G401 (cell line): Measurements from ENCODE around the gene TMBIM4. TPM values are rescaled to one million over a fixed set of nuclear protein-coding genes. Genes with fewer than 3 reads are reported as not detected.
"Not testable (repeated sequence)": the region's sequence is repeated elsewhere in the genome, so short reads cannot be mapped to it uniquely, and the experiment has no call there.

ENCODE experiments used
- DNase-seq: peaks from one replicate; pipeline ENCODE4 v3.0.0-alpha.2; 2015; ENCODE audit warnings: low spot score
- in situ Hi-C: cut with HindIII; loops from 2 replicates; pipeline ENCODE4 v1.10.0; 2016; ENCODE audit warnings: low sequenced_read_pairs, mixed read lengths
- total RNA-seq: library from RNA; depleted of rRNA; stranded (reverse); fragments of >200 nt; shearing (Covaris generic); gene quantifications from 2 replicates; pipeline ENCODE4 v1.2.3, GENCODE V29; 2014

The TMBIM4 gene
- total RNA-seq, 1 experiment from 2014 or later, result 4.0 TPM

DNA sequence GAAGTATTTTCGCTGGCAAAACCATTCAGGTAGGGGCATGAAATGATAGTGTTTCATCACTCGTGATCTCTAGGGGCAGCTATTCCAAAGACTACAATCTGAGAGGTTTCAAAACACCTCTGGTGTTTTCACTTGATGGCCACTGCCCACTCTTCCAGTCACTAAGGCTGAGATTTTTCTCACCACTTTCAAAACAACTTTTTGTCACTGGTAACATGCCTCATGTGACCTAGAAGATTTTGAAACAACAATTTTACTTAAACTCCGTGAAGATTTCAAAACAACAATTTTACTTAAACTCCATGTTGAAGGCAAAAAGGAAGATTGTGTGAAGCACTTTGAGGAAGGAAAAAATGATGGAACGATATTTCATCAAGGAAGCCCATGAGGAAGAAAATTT is 18.0 kb upstream of the TMBIM4 start:
- no peak for DNase-seq
- in situ Hi-C loops, result no loop called here

- no peak for DNase-seq
- in situ Hi-C loops, result no loop called here
These were observed 17.2 kb upstream of the TMBIM4 start for GRCh38 chr12:66187036-66187435.

DNA sequence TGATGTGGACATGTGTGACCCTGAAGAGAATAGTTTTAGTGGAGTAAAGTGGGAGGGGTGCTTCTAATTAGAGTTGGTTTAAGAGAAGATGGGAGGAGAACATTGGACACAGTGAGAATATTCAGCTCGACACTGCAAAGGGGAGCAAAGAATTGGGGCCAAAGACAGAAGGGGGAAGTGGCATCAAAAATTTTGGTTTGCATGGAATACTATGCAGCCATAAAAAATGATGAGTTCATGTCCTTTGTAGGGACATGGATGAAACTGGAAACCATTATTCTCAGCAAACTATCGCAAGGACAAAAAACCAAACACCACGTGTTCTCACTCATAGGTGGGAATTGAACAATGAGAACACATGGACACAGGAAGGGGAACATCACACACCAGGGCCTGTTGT is 15.0 kb upstream of the TMBIM4 start:
- DNase-seq, in situ Hi-C loops: not testable (repeated sequence)

GRCh38 chr12:66182956-66183355 is 13.2 kb upstream of the TMBIM4 start:
- in situ Hi-C loops, result no loop called here
- no peak for DNase-seq

- DNase-seq, result no peak
- in situ Hi-C loops, result no loop called here
These were observed 6.5 kb upstream of the TMBIM4 start for GRCh38 chr12:66176105-66176900.

DNA sequence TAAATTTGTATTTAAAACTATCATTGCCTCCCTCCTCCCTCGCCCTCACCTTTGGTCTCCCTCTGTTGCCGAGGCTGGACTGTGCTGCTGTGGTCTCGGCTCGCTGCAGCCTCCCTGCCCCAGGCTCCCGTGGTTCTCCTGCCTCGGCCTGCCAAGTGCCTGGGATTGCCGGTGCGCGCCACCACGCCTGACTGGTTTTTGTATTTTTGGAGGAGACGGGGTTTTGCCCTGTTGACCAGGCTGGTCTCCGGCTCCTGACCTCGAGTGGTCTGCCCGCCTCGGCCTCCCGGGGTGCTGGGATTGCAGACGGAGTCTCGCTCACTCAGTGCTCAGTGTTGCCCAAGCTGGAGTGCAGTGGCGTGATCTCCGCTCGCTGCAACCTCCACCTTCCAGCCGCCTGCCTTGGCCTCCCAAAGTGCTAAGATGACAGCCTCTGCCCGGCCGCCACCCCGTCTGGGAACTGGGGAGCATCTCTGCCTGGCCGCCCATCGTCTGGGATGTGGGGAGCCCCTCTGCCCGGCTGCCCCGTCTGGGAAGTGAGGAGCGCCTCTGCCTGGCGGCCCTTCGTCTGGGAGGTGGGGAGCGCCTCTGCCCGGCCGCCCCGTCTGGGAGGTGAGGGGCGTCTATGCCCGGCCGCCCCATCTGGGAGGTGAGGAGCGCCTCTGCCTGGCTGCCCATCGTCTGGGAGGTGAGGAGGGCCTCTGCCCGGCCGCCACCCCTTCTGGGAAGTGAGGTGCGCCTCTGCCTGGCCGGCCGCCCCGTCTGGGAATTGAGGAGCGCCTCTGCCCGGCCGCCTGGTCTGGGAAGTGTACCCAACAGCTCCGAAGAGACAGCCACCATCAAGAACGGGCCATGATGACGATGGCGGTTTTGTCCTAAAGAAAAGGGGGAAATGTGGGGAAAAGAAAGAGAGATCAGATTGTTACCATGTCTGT is 4.9 kb upstream of the TMBIM4 start:
- DNase-seq, in situ Hi-C loops: not testable (repeated sequence)

DNA sequence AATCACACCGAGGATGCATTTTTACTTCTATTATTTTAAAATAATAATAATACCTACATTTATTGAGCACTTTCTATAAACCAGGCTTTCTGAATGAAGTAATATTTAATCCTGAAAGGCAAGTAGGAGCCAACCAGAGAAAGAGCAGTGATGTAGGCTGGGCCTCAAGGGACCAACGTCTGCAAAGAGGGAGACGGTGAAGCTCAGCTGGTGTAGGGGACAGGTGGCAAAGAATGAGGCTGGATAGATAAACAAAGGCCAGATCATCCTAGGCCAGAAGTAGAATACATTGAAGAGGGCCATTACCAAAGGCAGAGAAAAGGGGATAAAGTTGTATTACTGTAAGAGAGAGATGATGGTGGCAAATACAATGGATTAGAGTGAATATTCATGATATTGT is 810 bp upstream of the TMBIM4 start:
- in situ Hi-C loops, result no loop called here
- no peak for DNase-seq

DNA sequence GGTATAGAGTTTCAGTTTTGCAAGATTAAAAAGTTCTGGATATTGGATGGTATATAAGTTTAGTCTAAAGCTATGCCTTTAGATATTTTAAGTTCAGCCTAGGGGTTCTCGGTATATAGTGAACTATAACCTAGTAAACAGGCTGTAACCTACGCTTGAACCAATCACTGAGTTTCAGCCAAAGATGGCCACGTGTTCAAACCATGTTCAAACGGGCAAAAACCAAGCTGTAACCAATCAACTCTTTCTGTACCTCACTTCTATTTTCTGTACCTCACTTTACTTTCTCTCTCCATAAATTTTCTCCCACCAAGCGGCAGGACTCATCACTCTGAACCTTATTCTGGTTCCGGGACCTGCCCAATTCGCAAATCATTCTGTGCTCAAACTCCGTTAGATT is 1.4 kb downstream of the TMBIM4 start:
- no peak for DNase-seq
- in situ Hi-C loops, result no loop called here

- DNase-seq, result no peak
- in situ Hi-C loops, result no loop called here
These were observed 3.2 kb downstream of the TMBIM4 start for GRCh38 chr12:66166561-66166960.

DNA sequence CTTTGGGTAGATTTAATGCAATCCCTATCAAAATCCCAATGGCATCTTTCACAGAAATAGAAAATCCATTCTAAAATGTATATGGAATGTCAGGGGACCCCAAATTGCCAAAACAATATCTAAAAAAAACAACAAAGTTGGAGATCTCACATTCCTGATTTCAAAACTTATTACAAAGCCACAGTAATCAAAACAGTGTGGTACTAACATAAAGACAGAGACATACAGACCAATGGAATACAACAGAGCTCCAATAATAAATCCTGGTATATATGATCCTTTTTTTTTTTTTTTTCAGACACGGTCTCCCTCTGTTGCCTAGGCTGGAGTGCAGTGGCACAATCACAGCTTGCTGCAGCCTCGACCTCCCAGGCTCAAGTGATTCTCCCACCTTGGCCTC is 4.7 kb downstream of the TMBIM4 start:
- no peak for DNase-seq
- in situ Hi-C loops, result no loop called here

DNA sequence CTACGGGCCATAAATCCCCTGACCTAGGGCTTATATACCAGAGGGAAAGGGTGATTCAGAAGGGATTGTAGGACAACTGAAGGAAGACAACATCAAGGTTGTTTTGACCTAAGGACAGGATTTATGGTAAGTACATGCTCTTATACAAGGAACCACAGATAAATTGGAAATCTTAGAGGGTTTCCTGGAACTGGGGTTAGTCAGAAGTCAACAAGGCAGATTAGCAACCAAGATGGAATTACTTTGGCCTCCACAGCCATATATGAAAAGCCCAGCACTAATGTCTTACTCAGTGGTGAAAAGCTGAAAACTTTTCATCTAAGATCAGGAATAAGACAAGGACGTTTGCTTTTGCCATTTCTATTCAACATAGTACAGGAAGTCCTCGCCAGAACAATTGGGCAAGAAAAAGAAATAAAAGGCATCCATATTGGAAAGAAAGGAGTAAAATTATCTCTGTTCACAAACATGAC is 5.4 kb downstream of the TMBIM4 start:
- DNase-seq, result no peak
- in situ Hi-C loops, result no loop called here

- in situ Hi-C loops, result no loop called here
- DNase-seq, result no peak
These were observed 6.5 kb downstream of the TMBIM4 start for GRCh38 chr12:66163289-66163688.

GRCh38 chr12:66162701-66163100 is 7.1 kb downstream of the TMBIM4 start:
- in situ Hi-C loops, result no loop called here
- no peak for DNase-seq

- in situ Hi-C loops, result no loop called here
- no peak for DNase-seq
These were observed 9.1 kb downstream of the TMBIM4 start for GRCh38 chr12:66160704-66161103.

DNA sequence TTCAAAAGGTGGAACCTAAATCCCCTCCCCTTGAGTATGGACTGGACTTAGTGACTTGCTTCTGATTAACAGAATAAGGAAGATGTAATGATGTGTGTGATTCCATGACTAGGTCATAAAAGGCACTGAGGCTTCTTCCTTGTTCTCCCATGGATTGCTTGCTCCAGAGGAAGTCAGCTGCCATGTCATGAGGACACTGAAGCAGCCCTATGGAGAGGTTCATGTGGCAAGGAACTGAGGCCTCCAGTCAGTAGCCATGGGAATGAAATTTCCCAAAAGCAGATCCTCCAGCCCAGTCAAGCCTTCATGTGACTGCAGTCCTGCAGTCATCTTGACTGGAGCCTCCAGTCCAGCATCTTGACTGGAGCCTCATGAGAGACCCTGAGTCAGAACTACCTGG is 10.7 kb downstream of the TMBIM4 start:
- DNase-seq, result no peak
- in situ Hi-C loops, result no loop called here

DNA sequence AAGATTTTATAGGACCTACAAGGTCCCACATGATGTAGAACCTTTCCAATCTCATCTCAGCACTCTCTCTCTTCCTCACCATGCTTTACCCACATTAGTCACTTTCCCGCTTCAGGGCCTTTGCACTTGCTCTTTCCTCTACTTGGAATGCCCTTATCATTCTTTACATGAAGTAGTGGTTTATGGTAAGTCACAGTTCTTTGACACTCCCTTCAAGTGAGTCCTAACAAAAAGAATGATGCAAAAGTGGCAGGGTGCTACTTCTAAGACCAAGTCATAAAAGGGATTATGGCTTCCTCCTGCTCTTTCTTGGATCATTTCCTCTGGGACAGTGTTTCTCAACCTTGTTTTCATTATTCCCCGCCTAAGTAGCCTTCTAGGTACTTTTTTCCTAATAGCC is 13.1 kb downstream of the TMBIM4 start:
- in situ Hi-C loops, result no loop called here
- no peak for DNase-seq

GRCh38 chr12:66154776-66155175 is 15.0 kb downstream of the TMBIM4 start:
- no peak for DNase-seq
- in situ Hi-C loops, result no loop called here

DNA sequence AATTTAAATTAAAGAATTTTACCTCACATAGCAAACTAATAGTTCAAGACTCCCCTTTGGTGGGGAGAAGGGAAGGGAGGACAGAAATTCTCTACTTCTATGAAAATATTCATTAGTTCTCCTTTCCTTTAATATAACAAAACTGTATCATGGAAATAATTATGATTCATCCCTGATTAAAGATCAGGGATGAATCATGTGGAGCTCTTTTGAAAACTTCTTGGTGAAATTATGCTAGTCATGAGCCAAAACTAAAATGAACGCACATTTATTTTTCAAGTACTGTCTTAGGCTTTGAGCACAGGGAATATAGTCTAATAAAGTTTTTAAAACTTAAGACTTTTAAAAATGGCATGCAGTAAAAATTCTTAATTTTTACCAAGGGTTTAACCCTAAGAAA is 17.1 kb downstream of the TMBIM4 start:
- in situ Hi-C loops, result no loop called here
- no peak for DNase-seq

DNA sequence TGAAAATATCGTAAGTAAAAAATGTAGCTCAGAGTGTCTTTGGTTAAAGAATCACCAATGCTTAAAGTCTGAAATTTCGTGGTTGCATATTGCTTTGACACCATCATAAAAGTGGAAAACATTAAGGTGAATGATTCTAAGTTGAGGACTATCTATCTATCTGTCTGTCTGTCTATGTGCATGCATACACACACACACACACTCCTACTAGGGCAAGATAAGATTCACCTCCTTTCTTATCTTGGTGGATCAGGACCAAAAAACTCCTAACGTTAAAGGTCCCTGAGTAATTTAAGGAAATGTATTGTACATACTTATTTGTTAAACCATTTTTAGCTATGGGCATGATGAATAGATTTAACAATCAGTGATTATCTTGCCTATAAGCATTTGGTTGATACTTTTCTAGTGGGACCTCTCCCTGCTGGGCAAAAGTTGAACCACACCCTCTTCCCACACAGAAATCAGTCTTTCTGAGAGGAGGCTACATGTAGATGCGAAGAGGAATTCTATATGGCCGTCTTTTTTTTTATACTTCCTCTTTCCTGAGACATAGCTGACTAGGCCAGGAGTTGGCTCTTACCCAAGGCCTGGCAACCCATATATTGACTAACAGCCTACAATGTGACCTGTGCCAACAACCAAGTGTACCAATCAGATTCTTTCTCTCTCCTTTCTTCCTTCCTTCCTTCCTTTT is 19.9 kb downstream of the TMBIM4 start:
- in situ Hi-C loops, result no loop called here
- no peak for DNase-seq
